NCI-H2107 treated with DMSO at 0.1 percent for 48 hours (cell line): ENCODE results near the gene NUBPL.

Source experiments
- DNase-seq: peaks from one replicate; lab custom pipeline; 2025; ENCODE audit not compliant: unreplicated experiment; lab: John Stamatoyannopoulos, UW

NUBPL gene

GRCh38 chr14:31902945-31903646 is 341.9 kb downstream of the NUBPL start:
- no peak for DNase-seq

GRCh38 chr14:31909977-31910376 is 348.8 kb downstream of the NUBPL start:
- DNase-seq = no peak
